HCT116 (cell line): ENCODE measurements around the gene POT1. TPM values are rescaled to one million over a fixed set of nuclear protein-coding genes. Genes with fewer than 3 reads are reported as not detected.

Source experiments
- ATAC-seq: fragments of 200-7000 bp; cut with Tn5 transposase; 2 replicates; pipeline ENCODE4 v1.9.1; 2020; ENCODE audit warnings: mild to moderate bottlenecking, moderate library complexity
- BruUV-seq: library from RNA; stranded (reverse); fragments of 400-500 nt; replicated peaks from 2 replicates; lab custom pipeline; 2021; lab: Mats Ljungman, UMichigan
- CTCF ChIA-PET: fragments of 300-600 bp; sonication (Branson Sonifier 250); formaldehyde crosslinking; loops from one replicate; lab custom pipeline; 2021; ENCODE audit warnings: antibody characterized with exemption; lab: Charles Lee
- POLR2A ChIA-PET: fragments of 300-600, 350-600 bp; sonication (Branson Sonifier 250); formaldehyde crosslinking; loops from one replicate; lab custom pipeline; 2021; ENCODE audit warnings: antibody characterized with exemption; lab: Charles Lee
- RAD21 ChIA-PET, 2 experiments: fragments of 300-600 bp; sonication (Branson Sonifier 250); formaldehyde crosslinking; loops; one replicate each; lab custom pipeline; 2023; ENCODE audit warnings: low total read pairs in 2 of 2; ENCODE audit not compliant: uncharacterized antibody in 2 of 2, unreplicated experiment in 2 of 2, low non-redundant PET in 1 of 2; lab: Charles Lee
- DNase-seq: peaks from one replicate; pipeline ENCODE4 v3.0.0-alpha.2; 2010; ENCODE audit warnings: low read depth, low spot score
- H2AFZ ChIP-seq: fragments of 200-600 bp; shearing (Covaris generic), sonication (generic); 2 replicates; pipeline ENCODE4 v1.6.1; 2017; ENCODE audit warnings: low read depth, mixed run types, mixed read lengths, antibody characterized with exemption, low read length; ENCODE audit not compliant: poor library complexity, severe bottlenecking
- H3K27ac ChIP-seq: 2 replicates; pipeline ENCODE4 v1.5.1; 2012; ENCODE audit warnings: low read depth, low read length
- H3K27me3 ChIP-seq: fragments of 200-600 bp; sonication (generic); 2 replicates; pipeline ENCODE4 v1.6.1; 2016; ENCODE audit warnings: mixed run types, low read length, mixed read lengths; ENCODE audit not compliant: insufficient read depth
- H3K36me3 ChIP-seq, 2 experiments: fragments of 200-500 bp in 1 of 2; fragments of 200-600 bp in 1 of 2; sonication (Bioruptor generic) in 1 of 2; sonication (generic) in 1 of 2; 2 replicates each; pipeline versions ENCODE4 v1.5.1 to v1.6.1; 2014 to 2016; ENCODE audit warnings: low read length in 2 of 2, inconsistent platforms in 1 of 2, mixed read lengths in 1 of 2, mixed run types in 1 of 2; ENCODE audit not compliant: insufficient read depth in 2 of 2, control insufficient read depth in 1 of 2
- H3K4me1 ChIP-seq, 2 experiments: fragments of 200-600 bp in 1 of 2; sonication (generic) in 1 of 2; 2 replicates each; pipeline versions ENCODE4 v1.5.1 to v1.6.1; 2012 to 2017; ENCODE audit warnings: low read length in 2 of 2, inconsistent platforms in 1 of 2, mild to moderate bottlenecking in 1 of 2, mixed read lengths in 1 of 2, mixed run types in 1 of 2, moderate library complexity in 1 of 2; ENCODE audit not compliant: insufficient read depth in 2 of 2, control insufficient read depth in 1 of 2
- H3K4me2 ChIP-seq: fragments of 200-600 bp; sonication (generic); 2 replicates; pipeline ENCODE4 v1.6.1; 2017; ENCODE audit warnings: mixed run types, low read length, mixed read lengths
- H3K4me3 ChIP-seq, 2 experiments: fragments of 200-600 bp in 1 of 2; sonication (generic) in 1 of 2; replicated peaks in 1 of 2; 2 replicates each; pipeline ENCODE4 v1.5.1; 2011 to 2016; ENCODE audit warnings: low read length in 2 of 2, control low read depth in 1 of 2, low read depth in 1 of 2, mild to moderate bottlenecking in 1 of 2, mixed read lengths in 1 of 2, mixed run types in 1 of 2
- H3K79me2 ChIP-seq: fragments of 200-600 bp; sonication (generic); 2 replicates; pipeline ENCODE4 v1.6.1; 2017; ENCODE audit warnings: mild to moderate bottlenecking, mixed run types, low read length, moderate library complexity, mixed read lengths; ENCODE audit not compliant: insufficient read depth
- H3K9ac ChIP-seq: fragments of 200-600 bp; sonication (generic); 2 replicates; pipeline ENCODE4 v1.6.1; 2016; ENCODE audit warnings: low read length, mixed read lengths
- H3K9me2 ChIP-seq: fragments of 200-600 bp; sonication (generic), shearing (Covaris generic); 2 replicates; pipeline ENCODE4 v1.6.1; 2017; ENCODE audit warnings: mixed run types, mild to moderate bottlenecking, moderate library complexity; ENCODE audit not compliant: insufficient read depth
- H3K9me3 ChIP-seq, 2 experiments: fragments of 200-500 bp in 1 of 2; fragments of 200-600 bp in 1 of 2; sonication (Bioruptor generic) in 1 of 2; sonication (generic) in 1 of 2; 2 replicates each; pipeline ENCODE4 v1.6.1; 2014 to 2017; ENCODE audit warnings: low read length in 2 of 2, mixed read lengths in 2 of 2, inconsistent platforms in 1 of 2, low read depth in 1 of 2, mild to moderate bottlenecking in 1 of 2, mixed run types in 1 of 2, moderate library complexity in 1 of 2; ENCODE audit not compliant: control insufficient read depth in 1 of 2, insufficient read depth in 1 of 2
- H4K20me1 ChIP-seq: fragments of 200-600 bp; sonication (generic), shearing (Covaris generic); 2 replicates; pipeline ENCODE4 v1.6.1; 2017; ENCODE audit warnings: mixed run types, mild to moderate bottlenecking, moderate library complexity; ENCODE audit not compliant: insufficient read depth
- POLR2A ChIP-seq: IDR thresholded peaks from 2 replicates; pipeline ENCODE4 v1.7.0; 2011; ENCODE audit warnings: borderline replicate concordance; ENCODE audit not compliant: insufficient read depth, insufficient read length; ENCODE audit errors: extremely low read depth
- RAD21 ChIP-seq: IDR thresholded peaks from 2 replicates; pipeline ENCODE4 v1.6.1; 2012; ENCODE audit warnings: low read depth, mild to moderate bottlenecking
- SP1 ChIP-seq: IDR thresholded peaks from 2 replicates; pipeline ENCODE4 v1.6.1; 2012; ENCODE audit warnings: low read depth
- SRF ChIP-seq: IDR thresholded peaks from 2 replicates; pipeline ENCODE4 v1.6.1; 2012; ENCODE audit warnings: low read depth
- ZFX ChIP-seq: fragments of 450-650 bp; IDR thresholded peaks from 2 replicates; pipeline ENCODE4 v1.6.1; 2017
- intact Hi-C: fragments of 100-400 bp; cut with micrococcal nuclease; formaldehyde crosslinking; loops from 2 replicates; pipeline ENCODE4 v1.10.0; 2022
- total RNA-seq: library from RNA; stranded (reverse); gene quantifications from one replicate; pipeline ENCODE4 v1.2.1, GENCODE V29; 2021; ENCODE audit not compliant: unreplicated experiment
- TF ChIP-seq, protein P1 (sequence below), 3 experiments: fragments of 200-600 bp in 1 of 3; sonication (generic) in 1 of 3; IDR thresholded peaks in 2 of 3; conservative IDR thresholded peaks in 1 of 3; 2 replicates each; pipeline ENCODE4 v1.5.1; 2012 to 2017; ENCODE audit warnings: low read depth in 2 of 3, low read length in 2 of 3, antibody characterized with exemption in 1 of 3, borderline replicate concordance in 1 of 3, control low read depth in 1 of 3, mild to moderate bottlenecking in 1 of 3, mixed read lengths in 1 of 3, mixed run types in 1 of 3, moderate library complexity in 1 of 3; ENCODE audit not compliant: insufficient read depth in 1 of 3
- TF ChIP-seq, protein P2 (sequence below): IDR thresholded peaks from 2 replicates; pipeline ENCODE4 v1.6.1; 2012; ENCODE audit warnings: low read depth

POT1 gene
- total RNA-seq, 1 experiment from 2014 or later, result 19.5 TPM

DNA sequence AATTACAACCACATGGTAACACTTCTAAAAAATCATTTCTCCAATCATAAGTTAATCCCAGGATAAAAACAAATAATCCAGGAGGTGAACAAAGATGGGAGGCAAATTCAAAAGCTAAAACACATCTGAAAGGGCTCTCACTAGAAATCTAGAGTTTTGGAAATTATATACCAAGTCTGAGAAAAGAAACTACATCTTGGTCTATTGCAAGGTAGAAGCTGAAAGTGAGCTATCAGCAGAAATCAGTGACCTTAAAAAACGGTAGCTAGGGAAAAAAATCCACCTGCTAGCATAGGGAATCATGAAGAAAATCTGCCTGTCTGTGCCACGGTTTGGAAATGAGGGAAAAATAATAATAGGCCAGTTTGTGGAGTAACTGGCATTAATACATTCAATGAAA, 50.5 kb downstream of the POT1 start:
- BruUV-seq, result no TSS peak
- Histone ChIP-seq H3K9ac (no peak overlapping the region), H3K27me3 (no peaks in the 10 kb centered on the region), H3K9me3 (no peaks in the 10 kb centered on the region), H3K4me1 (no peaks in the 10 kb centered on the region), H3K9me2 (no peaks in the 10 kb centered on the region), H2AFZ (no peak overlapping the region), H3K79me2 (no peaks in the 10 kb centered on the region), H3K4me3 (no peak overlapping the region), H3K27ac (no peak overlapping the region), H3K36me3 (no peaks in the 10 kb centered on the region), H4K20me1 (no peaks in the 10 kb centered on the region), H3K4me2 (no peak overlapping the region)
- ChIA-PET RAD21 (no interaction called here), POLR2A (no interaction called here), CTCF (no interaction called here)
- no peak for TF ChIP-seq SP1
- TF ChIP-seq RAD21, result no peak
- no peak for TF ChIP-seq SRF
- TF ChIP-seq, protein P1, sequence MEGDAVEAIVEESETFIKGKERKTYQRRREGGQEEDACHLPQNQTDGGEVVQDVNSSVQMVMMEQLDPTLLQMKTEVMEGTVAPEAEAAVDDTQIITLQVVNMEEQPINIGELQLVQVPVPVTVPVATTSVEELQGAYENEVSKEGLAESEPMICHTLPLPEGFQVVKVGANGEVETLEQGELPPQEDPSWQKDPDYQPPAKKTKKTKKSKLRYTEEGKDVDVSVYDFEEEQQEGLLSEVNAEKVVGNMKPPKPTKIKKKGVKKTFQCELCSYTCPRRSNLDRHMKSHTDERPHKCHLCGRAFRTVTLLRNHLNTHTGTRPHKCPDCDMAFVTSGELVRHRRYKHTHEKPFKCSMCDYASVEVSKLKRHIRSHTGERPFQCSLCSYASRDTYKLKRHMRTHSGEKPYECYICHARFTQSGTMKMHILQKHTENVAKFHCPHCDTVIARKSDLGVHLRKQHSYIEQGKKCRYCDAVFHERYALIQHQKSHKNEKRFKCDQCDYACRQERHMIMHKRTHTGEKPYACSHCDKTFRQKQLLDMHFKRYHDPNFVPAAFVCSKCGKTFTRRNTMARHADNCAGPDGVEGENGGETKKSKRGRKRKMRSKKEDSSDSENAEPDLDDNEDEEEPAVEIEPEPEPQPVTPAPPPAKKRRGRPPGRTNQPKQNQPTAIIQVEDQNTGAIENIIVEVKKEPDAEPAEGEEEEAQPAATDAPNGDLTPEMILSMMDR (IDR thresholded peaks at IDR 0.05 in 2 of 3, conservative IDR thresholded peaks at IDR 0.05 in 1 of 3; ENCODE audit: borderline replicate concordance in 1 of 3, insufficient read depth in 1 of 3, low read depth in 2 of 3, low read length in 2 of 3), result no peak
- no peak for TF ChIP-seq POLR2A
- TF ChIP-seq, protein P2, sequence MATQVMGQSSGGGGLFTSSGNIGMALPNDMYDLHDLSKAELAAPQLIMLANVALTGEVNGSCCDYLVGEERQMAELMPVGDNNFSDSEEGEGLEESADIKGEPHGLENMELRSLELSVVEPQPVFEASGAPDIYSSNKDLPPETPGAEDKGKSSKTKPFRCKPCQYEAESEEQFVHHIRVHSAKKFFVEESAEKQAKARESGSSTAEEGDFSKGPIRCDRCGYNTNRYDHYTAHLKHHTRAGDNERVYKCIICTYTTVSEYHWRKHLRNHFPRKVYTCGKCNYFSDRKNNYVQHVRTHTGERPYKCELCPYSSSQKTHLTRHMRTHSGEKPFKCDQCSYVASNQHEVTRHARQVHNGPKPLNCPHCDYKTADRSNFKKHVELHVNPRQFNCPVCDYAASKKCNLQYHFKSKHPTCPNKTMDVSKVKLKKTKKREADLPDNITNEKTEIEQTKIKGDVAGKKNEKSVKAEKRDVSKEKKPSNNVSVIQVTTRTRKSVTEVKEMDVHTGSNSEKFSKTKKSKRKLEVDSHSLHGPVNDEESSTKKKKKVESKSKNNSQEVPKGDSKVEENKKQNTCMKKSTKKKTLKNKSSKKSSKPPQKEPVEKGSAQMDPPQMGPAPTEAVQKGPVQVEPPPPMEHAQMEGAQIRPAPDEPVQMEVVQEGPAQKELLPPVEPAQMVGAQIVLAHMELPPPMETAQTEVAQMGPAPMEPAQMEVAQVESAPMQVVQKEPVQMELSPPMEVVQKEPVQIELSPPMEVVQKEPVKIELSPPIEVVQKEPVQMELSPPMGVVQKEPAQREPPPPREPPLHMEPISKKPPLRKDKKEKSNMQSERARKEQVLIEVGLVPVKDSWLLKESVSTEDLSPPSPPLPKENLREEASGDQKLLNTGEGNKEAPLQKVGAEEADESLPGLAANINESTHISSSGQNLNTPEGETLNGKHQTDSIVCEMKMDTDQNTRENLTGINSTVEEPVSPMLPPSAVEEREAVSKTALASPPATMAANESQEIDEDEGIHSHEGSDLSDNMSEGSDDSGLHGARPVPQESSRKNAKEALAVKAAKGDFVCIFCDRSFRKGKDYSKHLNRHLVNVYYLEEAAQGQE, result no peak
- no peak for TF ChIP-seq ZFX
- ATAC-seq (no peak), DNase-seq (no peak)
- intact Hi-C loops, result no loop called here
